ENCODE results near the gene ALDH8A1.
A peak's percentile ranks its signal among the peaks of the same experiment; 100 is the strongest.
"Not testable (repeated sequence)": the region's sequence is repeated elsewhere in the genome, so short reads cannot be mapped to it uniquely, and the experiment has no call there.

Gene ALDH8A1

DNA sequence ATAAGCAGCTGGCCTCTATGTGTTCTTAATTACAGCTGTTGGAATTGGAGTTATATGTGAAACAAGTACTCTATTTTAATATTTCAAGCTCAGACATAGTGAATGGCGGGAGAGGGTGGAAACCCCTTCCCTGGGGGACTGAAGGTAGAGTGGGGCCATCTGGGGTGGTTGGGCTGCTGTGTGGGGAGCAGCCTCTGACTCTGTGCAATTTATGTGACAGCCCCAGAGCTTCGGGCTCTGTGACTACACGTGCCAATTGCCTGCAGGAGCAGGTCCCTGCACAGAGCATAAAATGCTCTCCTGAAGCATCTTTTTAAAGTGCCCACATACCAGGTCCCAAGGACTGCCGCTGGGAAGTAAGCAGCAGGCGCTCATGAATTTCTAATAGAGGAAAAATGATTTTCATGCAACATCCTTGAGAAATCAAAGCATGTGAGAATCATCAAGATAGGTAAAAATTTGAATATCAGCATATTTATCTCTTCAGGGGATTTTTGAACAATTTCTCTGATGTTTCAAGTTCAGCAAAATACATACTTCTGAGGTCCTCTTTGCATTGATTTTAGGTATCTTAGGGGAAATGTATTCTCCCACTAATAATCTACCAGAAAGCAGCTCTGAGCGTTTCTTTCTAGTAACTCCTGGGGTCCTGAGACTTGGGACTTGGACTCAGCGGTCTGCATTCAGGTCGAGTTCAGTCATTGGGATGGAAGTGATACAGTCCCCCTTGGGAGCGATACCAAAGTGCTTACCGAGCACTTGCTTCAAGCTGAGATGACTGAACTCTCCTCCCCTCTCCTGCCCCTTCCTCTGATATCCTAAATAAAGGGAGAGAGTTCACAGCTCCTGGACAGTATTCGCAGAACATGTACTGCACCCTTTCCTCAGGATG, 40.0 kb downstream of the ALDH8A1 start:
- peak; percentile 51 for DNase-seq

DNA sequence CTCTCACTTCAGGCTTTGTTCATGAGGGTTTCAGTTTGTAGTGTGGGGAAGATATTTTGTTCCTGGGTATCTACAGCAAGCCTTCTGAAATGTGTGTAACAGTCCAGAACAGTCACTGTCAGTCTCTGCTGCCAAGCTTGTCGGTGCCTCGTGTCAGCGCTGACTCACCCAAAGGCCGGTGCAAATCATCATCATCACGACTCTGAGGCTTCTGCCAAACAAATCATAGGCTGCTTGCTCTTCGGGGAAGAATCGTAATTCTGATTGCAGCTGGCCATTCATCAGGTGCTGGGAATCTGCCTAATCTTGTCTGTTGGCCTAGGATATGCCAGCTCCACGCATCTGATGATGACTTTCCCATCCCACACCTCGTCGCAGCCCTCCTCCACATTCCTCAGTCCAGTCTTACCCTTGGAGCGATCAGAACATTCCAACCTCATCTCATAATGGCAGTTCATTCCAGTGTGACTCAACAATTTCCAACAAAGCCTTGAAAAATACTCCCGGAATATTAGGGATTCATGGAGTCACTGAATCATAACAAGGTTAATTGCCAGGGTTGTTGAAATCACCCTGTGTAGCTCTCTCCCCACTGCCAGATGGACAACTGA, 40.9 kb downstream of the ALDH8A1 start:
- DNase-seq = peak; percentile 97

DNA sequence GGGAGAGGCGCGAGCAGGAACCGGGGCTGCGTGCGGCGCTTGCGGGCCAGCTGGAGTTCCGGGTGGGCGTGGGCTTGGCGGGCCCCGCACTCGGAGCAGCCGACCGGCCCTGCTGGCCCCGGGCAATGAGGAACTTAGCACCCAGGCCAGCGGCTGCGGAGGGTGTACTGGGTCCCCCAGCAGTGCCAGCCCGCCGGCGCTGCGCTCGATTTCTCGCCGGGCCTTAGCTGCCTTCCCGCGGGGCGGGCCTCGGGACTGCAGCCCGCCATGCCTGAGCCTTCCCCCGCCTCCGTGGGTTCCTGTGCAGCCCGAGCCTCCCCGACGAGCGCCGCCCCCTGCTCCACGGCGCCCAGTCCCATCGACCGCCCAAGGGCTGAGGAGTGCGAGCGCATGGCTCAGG, 45.2 kb downstream of the ALDH8A1 start:
- DNase-seq = not testable (repeated sequence)

DNA sequence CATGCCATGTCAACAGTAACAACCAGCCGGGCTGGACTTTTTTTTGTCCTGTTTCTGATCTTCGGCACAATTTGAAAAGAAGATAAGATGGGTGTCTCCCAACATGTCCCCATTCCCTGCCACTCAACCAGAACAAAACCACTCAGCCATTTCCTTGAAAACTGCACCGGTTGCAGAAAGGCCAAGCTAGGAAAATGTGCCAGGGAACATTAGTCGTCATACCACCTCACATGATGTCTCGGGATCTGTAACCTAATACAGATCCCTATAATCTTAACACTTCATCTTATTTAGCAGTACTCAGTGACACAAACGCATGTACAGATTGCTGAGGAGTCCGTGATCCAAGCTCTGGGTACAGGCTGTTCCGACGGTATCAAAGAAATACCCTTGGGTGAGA, 46.5 kb downstream of the ALDH8A1 start:
- no peak for DNase-seq

DNA sequence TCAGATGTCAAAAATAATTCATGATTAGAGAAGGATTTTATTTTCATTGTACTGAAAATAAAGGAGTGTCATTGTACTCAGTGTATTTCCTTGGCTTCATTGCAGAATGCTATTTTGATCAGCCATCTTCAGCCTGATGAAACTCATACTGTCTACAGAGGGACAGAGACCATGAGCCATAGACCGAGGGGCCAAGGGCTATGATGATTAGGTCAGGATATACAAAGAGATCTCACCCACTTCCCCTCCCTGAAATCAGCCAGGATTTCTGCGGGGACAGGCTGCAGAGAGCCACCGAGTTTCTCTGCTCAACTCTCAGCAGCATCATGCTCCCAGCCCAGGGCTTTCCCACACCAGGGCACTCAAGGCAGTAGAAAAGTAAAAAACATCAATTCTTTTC, 47.0 kb downstream of the ALDH8A1 start:
- no peak for DNase-seq

DNA sequence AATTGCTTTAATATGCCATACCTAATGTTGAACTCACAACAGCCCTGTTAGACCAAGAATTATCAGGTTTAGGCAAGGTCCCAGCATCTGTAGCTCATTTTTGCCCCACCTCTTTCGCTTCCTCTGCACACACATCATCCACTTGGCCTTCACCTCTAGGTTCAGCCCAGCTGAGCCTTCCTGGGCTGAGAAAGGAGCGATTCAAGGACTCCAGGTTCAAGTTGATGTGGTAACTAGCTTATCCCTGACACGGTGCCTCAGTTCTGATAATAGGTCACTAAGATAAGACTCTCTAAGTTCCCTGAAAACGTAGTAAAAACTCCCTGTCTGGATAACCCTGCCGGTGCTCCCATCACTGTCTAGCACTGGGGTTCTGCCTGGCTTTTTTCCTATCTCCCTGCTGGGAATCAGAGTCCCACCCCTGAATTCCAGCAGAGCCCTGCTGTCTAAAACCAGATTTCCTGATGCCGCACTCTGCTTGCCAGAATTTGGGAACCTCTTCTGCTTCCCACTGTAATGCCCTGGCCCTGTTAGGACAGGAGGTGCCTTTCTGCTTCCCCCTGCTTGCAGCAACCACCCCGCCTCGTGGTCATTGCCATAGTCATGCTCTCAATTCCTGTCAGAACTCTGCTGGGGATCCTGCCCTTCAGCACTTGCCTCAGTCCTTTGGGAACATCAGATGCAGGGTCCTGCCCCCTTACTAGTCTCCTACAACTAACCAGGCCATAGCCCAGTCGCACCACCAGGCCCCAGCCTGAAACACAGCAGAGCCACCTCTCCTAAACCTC, 47.6 kb downstream of the ALDH8A1 start:
- DNase-seq = peak; percentile 28

DNA sequence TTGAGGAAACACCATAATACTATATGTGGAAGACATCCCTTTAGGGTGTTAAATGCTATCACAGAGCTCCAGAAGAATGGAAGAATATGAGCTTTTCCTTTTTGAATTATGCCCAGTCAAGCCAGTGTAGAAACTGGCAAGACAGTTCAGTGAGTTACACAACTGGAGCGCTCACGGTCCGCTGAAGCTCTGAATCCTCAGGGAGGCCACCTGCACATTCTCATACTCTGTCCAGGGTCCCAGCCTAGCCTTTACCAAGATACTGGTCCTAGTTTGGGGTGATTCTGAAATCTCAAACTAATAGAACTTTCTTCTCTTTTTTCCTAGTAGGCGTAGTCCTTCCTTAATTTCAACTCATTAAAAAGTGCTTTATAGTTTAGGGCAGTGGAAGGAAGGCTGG, 51.3 kb downstream of the ALDH8A1 start:
- no peak for DNase-seq

DNA sequence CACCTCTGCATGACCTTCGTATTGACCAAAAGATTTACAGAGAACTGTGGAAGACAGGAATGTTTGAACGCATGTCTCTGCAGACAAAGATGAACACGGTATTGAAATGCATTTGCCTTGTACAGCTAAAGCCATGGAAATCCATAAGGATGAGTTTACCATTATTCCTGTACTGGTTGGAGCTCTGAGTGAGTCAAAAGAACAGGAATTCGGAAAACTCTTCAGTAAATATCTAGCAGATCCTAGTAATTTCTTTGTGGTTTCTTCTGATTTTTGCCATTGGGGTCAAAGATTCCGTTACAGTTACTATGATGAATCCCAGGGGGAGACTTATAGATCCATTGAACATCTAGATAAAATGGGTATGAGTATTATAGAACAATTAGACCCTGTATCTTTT, 51.7 kb downstream of the ALDH8A1 start:
- peak; percentile 72 for DNase-seq

DNA sequence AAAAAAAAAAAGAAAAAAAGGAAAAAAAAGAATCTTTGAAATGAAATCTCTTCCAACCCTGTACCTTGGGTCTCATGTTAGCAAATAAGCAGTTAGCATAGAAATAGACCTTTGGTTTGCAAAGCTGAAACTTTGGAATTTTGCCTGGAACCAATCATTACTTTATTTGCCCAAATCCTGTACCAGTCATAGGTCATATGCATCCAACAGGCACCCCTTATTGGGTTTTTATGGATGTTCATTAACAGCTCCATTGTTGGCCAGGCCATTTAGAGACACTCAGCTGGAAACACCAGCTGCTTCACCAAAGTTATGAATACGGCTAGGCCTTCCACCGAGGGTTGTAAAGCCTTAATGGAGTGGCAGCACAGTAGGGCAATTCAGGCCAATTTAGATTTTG, 53.0 kb downstream of the ALDH8A1 start:
- no peak for DNase-seq

DNA sequence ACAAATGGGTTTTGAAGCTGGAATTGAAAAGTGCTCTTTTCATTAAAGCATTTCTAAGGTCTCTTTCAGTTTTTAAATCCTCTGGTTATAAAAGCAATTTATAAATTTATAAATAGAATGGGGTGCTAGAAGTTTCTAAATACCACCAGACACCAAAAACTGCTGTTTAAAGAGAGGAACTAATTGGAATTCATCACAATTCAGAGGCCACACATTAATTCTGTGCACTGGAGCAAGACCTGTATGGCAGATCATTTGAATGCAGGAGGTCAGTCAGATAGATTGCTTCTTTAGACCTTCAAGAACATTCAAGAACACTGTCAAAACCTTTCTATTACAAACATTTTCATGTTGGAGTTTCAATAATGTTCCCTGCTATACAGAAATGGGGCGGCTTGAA, 55.1 kb downstream of the ALDH8A1 start:
- DNase-seq = no peak

DNA sequence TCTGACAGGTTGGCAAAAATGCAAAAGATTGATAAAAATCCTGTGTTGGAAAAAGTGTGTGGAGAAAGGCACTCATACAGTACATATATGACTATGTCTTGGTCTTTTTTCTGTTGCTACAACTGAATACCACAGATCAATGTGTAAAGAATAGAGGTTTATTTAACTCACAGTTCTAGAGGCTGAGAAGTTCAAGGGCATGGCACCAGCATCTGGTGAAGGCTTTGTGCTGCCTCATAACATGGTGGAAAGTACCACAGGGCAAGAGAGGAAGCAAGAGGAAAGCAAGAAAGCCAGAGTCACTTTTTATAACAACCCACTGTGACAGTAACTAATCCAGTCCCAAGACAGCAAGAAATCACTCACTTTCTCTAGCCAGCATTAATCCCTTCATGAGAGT, 57.5 kb downstream of the ALDH8A1 start:
- no peak for DNase-seq

DNA sequence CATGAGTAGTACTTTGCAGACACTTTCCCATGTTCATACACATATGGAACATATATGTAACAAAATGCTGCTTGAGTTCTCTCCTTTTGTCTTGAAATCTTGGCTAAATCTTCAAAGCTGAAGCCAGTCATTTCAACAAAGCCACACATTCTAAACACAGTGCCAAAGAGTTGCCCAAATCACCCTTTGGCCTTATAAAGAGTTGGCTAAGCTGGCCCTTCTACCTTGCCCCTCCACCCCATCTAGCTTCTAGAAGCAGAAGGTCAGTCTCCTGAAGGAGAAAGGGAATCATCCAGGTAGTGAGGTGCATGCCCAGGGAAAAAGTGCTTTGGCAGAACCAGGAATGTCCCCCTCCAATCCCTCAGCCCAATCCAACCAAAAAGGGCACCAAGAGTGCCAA, 58.3 kb downstream of the ALDH8A1 start:
- no peak for DNase-seq

DNA sequence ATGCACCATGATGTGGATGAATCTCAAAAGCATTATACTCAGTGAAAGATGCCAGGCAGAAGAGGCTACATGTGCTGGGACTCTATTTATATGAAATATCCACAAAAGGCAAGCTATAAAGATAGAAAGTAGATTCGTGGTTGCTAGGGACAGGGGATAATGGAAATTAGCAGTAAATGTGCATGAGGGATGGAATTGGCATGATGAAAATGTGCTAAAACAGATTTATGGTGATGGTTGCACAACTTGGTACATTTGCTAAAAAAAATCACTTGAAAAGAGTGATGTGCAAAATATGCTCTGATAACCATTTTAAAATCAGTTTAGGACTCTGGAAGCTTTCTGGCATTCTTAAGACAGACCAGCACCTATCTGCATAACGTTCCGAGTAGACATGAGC, 61.6 kb downstream of the ALDH8A1 start:
- no peak for DNase-seq

DNA sequence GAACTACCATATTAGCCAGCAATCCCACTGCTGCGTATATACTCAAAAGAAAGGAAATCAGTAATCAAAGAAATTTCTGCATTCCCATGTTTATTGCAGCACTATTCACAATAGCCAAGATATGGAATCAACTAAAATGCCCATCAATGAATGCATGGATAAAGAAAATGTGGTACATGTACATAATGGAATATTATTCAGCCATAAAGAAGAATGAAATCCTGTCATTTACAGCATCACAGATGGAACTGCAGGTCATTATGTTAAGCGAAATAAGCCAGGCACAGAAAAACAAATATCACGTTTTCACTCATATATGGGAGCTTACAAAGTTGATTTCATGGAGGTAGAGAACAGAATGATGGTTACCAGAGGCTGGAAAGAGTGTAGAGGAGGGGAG, 65.1 kb downstream of the ALDH8A1 start:
- no peak for DNase-seq

DNA sequence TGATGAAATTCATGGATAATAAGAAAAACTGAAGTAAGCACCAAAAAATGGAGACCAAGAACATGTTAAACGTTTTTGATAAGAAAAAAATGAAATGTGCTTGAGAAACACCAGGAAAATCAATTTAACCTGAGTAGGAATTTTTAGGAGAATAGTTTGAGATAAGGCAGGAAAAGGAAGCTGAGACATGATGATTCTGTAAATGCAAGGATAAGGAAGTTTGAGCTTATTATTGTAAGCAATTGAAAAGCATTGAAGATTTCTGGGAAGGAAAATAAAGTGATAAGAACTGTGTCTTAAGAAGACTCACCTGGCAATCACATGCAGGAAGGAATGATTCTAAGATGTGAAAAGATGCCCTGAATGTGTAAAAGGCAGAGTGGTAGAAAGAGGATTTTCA, 66.6 kb downstream of the ALDH8A1 start:
- DNase-seq = no peak

DNA sequence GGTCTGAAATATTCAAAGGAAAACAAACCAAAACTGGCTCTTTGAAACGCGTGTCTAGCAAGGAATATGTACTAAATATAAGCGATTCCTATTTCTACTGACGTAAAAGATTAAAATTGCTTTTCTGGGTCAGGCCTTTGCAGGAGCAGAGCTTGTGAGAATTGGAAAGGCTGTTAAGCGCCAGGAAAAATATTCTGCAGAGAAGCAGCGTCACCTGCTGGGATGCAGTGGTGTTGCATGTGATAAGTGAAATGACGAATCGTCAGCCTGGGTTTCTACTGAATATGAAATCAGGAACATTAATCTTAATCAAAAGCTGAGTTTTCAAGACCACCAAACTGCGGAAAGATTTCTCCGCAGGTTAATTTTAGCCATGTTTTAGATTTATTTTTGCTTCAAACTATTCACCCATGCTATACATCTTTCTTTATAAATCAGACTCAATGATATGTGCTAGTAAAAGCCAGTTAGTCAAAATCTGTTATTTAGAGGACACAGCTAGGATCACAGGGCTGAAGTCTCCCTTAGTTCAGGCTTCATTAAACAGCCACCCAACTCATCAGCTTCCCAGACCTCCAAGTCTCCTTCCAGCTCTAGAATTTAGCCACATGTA, 67.4 kb downstream of the ALDH8A1 start:
- DNase-seq = peak; percentile 77

DNA sequence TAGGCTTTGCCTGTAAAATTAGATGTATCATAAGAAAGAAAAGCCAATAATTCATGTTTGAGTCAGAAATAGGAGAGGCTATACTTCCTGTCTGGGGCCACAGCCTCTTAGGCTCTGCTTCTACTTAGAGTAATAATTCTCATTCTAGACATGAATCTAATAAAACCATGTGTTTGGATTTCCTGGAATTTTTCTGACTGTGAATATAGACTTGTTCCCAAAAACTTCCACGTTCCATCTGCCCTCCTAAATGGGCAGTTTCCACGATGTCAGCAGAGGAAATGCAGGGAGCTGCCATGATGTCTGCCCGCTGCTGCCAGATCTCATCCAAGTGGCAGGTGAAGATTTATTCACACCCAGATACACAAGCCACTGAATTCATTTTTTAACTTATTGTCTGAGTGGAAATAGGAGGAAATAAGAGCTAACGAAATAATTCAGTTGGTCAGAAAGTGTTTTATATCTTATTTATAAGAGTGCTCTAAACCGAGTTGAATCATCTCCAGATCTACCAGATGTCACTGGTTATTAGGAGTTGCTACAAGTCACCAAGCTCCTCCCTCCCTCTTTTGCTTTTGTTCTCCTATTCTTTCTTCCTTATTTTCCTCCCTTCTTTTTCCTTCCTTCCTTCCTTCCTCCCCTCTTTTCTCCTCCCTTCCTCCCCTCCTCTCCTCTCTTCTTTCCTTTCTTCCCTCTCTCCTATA, 69.3 kb downstream of the ALDH8A1 start:
- DNase-seq = peak; percentile 47

DNA sequence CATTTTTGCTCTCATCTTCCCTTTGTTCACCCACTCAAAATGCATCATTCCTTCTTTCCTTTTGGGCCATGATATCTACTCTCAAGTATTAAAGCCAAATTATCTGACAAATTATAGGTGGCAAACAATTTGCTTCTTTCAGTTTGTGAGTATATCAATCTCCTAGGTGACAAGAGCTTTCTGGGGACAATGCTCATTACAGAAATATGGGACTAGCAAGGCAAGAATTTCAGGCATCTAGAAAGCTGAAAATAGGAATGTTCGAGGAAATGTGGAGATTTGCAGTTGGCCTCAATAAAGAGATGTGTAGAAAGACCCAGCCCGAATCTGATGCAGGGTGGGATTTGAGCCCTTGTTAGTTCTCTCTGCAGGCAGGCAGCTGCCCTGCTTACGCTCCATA, 71.8 kb downstream of the ALDH8A1 start:
- DNase-seq = peak; percentile 61

DNA sequence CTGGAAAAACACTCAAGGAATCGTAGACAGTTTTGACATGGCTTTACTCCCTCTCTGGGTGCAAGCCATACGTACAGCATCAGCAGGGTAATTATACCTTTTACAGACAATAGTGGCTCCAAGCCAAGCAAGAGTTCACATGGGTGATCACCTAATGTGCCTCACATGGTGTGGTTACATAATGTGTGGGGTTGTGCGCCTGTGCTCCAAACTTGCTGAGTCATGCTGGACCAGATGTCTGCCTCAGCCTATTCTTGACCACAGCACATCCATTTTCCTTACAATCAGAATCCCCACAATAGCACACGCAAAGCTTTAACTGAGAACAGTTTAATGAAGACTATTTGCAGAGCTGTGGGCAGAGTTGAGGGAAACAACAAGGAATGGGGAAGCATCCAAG, 74.5 kb downstream of the ALDH8A1 start:
- DNase-seq = no peak

DNA sequence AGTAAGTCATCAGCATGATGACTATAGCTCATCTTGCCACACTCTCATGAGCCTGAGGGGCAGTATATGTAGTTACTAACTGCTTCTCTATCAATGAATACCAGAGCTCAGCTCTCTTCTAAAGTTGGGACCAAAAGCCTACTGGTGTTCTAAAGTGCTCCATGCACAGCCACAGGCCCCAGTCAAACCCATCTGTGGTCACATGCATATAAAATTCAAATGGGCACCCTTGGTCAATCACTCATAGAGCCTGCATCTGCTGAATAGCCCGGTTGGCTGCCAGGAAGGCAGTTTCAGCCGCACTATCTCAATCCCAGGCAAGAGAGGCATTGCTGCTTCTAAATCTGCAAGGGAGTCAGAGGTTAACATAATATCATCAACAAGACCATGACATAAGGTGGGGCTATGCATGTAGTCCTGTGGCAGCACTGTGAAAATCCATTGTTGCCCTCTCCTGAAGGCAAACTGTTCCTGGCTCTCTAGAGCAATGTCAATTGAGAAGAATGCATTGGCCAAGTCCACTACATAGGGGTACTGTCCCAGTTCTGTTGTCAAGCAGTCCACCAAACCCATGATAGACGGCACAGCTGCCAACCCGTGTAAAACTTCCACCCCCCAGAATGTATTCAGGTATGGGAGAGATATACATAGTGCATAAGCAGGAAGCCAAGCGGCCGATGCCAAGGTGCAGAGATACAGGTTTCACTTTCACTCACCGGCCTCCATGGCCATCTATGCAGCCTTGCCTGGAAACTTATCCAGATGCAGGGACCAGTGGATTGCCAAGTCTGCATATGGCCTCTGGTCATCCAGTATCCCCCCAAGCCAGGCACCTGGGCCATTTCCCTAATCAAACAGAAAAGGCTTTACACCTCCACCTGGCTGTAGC, 76.2 kb downstream of the ALDH8A1 start:
- DNase-seq = no peak

Data from fibroblast of skin of scalp (primary cell).